A172 (cell line): Measurements from ENCODE around the gene GPR158. TPM values are rescaled to one million over a fixed set of nuclear protein-coding genes. Genes with fewer than 3 reads are reported as not detected.

Experiments used
- DNase-seq: peaks from one replicate; pipeline ENCODE4 v3.0.0-alpha.2; 2015; ENCODE audit warnings: low spot score
- total RNA-seq: library from RNA; depleted of rRNA; stranded (reverse); fragments of >200 nt; shearing (Covaris generic); gene quantifications from 2 replicates; pipeline ENCODE4 v1.2.3, GENCODE V29; 2014; rRNA removed

GPR158 gene
- total RNA-seq, 1 experiment from 2014 or later = 7.1 TPM

- DNase-seq = no peak
Measured at GRCh38 chr10:25575343-25575742, 400.5 kb downstream of the GPR158 start.

- no peak for DNase-seq
Measured at GRCh38 chr10:25578061-25578460, 403.3 kb downstream of the GPR158 start.

- no peak for DNase-seq
Measured at GRCh38 chr10:25582961-25583360, 408.2 kb downstream of the GPR158 start.

- DNase-seq = no peak
Measured at GRCh38 chr10:25600651-25601050, 425.9 kb downstream of the GPR158 start.

GRCh38 chr10:25604591-25604990 lies 429.8 kb downstream of the GPR158 start:
- DNase-seq = no peak

- DNase-seq = no peak
Measured at GRCh38 chr10:25614652-25615051, 439.9 kb downstream of the GPR158 start.

- no peak for DNase-seq
Measured at GRCh38 chr10:25615926-25616325, 441.1 kb downstream of the GPR158 start.

GRCh38 chr10:25616903-25617592 lies 442.2 kb downstream of the GPR158 start:
- no peak for DNase-seq

- no peak for DNase-seq
Measured at GRCh38 chr10:25627606-25628005, 452.8 kb downstream of the GPR158 start.

- no peak for DNase-seq
Measured at GRCh38 chr10:25629333-25629732, 454.5 kb downstream of the GPR158 start.

- DNase-seq = no peak
Measured at GRCh38 chr10:25631471-25631870, 456.7 kb downstream of the GPR158 start.

GRCh38 chr10:25632802-25633201 lies 458.0 kb downstream of the GPR158 start:
- no peak for DNase-seq

GRCh38 chr10:25633542-25633941 lies 458.7 kb downstream of the GPR158 start:
- no peak for DNase-seq

- no peak for DNase-seq
Measured at GRCh38 chr10:25639646-25640045, 464.8 kb downstream of the GPR158 start.

GRCh38 chr10:25641595-25641994 lies 466.8 kb downstream of the GPR158 start:
- peak; percentile 4 for DNase-seq

- DNase-seq = no peak
Measured at GRCh38 chr10:25642721-25643120, 467.9 kb downstream of the GPR158 start.

GRCh38 chr10:25646371-25646770 lies 471.6 kb downstream of the GPR158 start:
- DNase-seq = no peak

GRCh38 chr10:25651534-25651933 lies 476.7 kb downstream of the GPR158 start:
- no peak for DNase-seq

Other genes with a start within 250 kb of the GPR158 start
- gene PRTFDC1, start 222.4 kb upstream of the GPR158 start, total RNA-seq = 10.1 and 15.8 TPM in 2 replicates
- gene ENKUR, start 158.8 kb upstream of the GPR158 start, total RNA-seq = not detected in 2 replicates
- gene THNSL1, start 158.4 kb upstream of the GPR158 start, total RNA-seq = 5.1 and 5.5 TPM in 2 replicates